K562 (cell line): ENCODE results near the gene MBOAT1. TPM values are rescaled to one million over a fixed set of nuclear protein-coding genes. Genes with fewer than 3 reads are reported as not detected.

Experiments used
- CBX1 ChIP-seq: sonication (generic); IDR thresholded peaks from 2 replicates; pipeline ENCODE4 v1.6.1; 2016; ENCODE audit warnings: antibody characterized with exemption, low read depth, mild to moderate bottlenecking
- CCNT2 ChIP-seq: IDR thresholded peaks from 2 replicates; pipeline ENCODE4 v1.6.1; 2011; ENCODE audit warnings: borderline replicate concordance, low read depth, mild to moderate bottlenecking, moderate library complexity, mixed read lengths, low read length; ENCODE audit not compliant: insufficient read length; ENCODE audit errors: extremely low read depth
- CEBPG ChIP-seq, 3 experiments: fragments of 200-800 bp in 1 of 3; sonication (Bioruptor generic) in 1 of 3; sonication (generic) in 1 of 3; formaldehyde crosslinking in 1 of 3; IDR thresholded peaks in 2 of 3; conservative IDR thresholded peaks in 1 of 3; 2 replicates each; pipeline versions ENCODE4 v1.6.1 to v1.8.0; 2016 to 2022; ENCODE audit warnings: missing compliant biosample characterization in 2 of 3, missing genetic modification characterization in 2 of 3, mild to moderate bottlenecking in 1 of 3, missing genetic modification reagents in 1 of 3
- DMBX1 ChIP-seq: fragments of 250-450 bp; sonication (Bioruptor Pico); IDR thresholded peaks from 2 replicates; pipeline ENCODE4 v1.8.0; 2022; ENCODE audit warnings: inconsistent platforms, mild to moderate bottlenecking, moderate library complexity, borderline replicate concordance
- E2F6 ChIP-seq, 2 experiments: IDR thresholded peaks; 2 replicates each; pipeline ENCODE4 v1.6.1; 2011; ENCODE audit warnings: borderline replicate concordance in 1 of 2, control low read depth in 1 of 2, low read depth in 1 of 2, low read length in 1 of 2, mild to moderate bottlenecking in 1 of 2, mixed read lengths in 1 of 2, moderate library complexity in 1 of 2; ENCODE audit not compliant: insufficient read depth in 1 of 2, insufficient read length in 1 of 2, poor library complexity in 1 of 2, severe bottlenecking in 1 of 2; ENCODE audit errors: extremely low read depth in 1 of 2
- ESRRB ChIP-seq: fragments of 250-450 bp; sonication (Bioruptor Pico); IDR thresholded peaks from 2 replicates; pipeline ENCODE4 v1.5.0; 2020; ENCODE audit warnings: mild to moderate bottlenecking, moderate library complexity, borderline replicate concordance
- FOXP1 ChIP-seq: sonication (generic); formaldehyde crosslinking; IDR thresholded peaks from 2 replicates; pipeline ENCODE4 v1.8.0; 2022; ENCODE audit warnings: mild to moderate bottlenecking, missing genetic modification reagents
- GATA2 ChIP-seq: sonication (generic); formaldehyde crosslinking; IDR thresholded peaks from 2 replicates; pipeline ENCODE4 v1.4.0; 2020; ENCODE audit warnings: mild to moderate bottlenecking, missing genetic modification reagents
- HDAC2 ChIP-seq: fragments of 450-650 bp; IDR thresholded peaks from 2 replicates; pipeline ENCODE4 v1.6.1; 2016; ENCODE audit warnings: mild to moderate bottlenecking
- HMG20A ChIP-seq: fragments of 450-650 bp; formaldehyde crosslinking; conservative IDR thresholded peaks from 2 replicates; pipeline ENCODE4 v1.4.0; 2020; ENCODE audit warnings: mild to moderate bottlenecking, mixed read lengths
- NR1H2 ChIP-seq: sonication (generic); formaldehyde crosslinking; IDR thresholded peaks from 2 replicates; pipeline ENCODE4 v1.4.0; 2020; ENCODE audit warnings: mild to moderate bottlenecking, missing genetic modification reagents
- TCFL5 ChIP-seq: fragments of 250-450 bp; sonication (Bioruptor Pico); conservative IDR thresholded peaks from 2 replicates; pipeline ENCODE4 v1.6.1; 2021; ENCODE audit warnings: mild to moderate bottlenecking, moderate library complexity, matching md5 sums
- TSC22D4 ChIP-seq: fragments of 450-650 bp; IDR thresholded peaks from 2 replicates; pipeline ENCODE4 v1.6.1; 2016; ENCODE audit warnings: missing genetic modification characterization, missing biosample characterization, control low read depth
- ZNF175 ChIP-seq: fragments of 200-800 bp; sonication (Bioruptor generic); IDR thresholded peaks from 2 replicates; pipeline ENCODE4 v1.6.1; 2016; ENCODE audit warnings: low read depth, mild to moderate bottlenecking, missing genetic modification characterization, missing compliant biosample characterization
- ZNF318 ChIP-seq, 2 experiments: fragments of 450-650 bp; IDR thresholded peaks; 2 replicates each; pipeline ENCODE4 v1.6.1; 2016; ENCODE audit warnings: mild to moderate bottlenecking in 2 of 2, borderline replicate concordance in 1 of 2, low read depth in 1 of 2, moderate library complexity in 1 of 2
- polyA plus RNA-seq, 8 experiments: library from polyadenylated mRNA; depleted of rRNA in 4 of 8; stranded (reverse) in 5 of 8; unstranded in 3 of 8; fragments of >200 nt; fragmentation: Nextera tagmentation in 2 of 8; fragmentation: Illumina TruSeq in 1 of 8; extraction: Ambion mirVana in 2 of 8; extraction: Trizol in 1 of 8; gene quantifications; 2 replicates each; pipeline versions ENCODE4 v1.2.1 to v1.2.3, GENCODE V29; 2011 to 2014; ENCODE audit warnings: inconsistent platforms in 1 of 8, missing spikeins in 1 of 8
- total RNA-seq, 7 experiments: library from RNA; depleted of rRNA in 6 of 7; stranded (reverse); fragments of >200 nt in 6 of 7; fragmentation: Illumina TruSeq in 2 of 7; extraction: Trizol in 2 of 7; gene quantifications; 2 replicates each; pipeline versions ENCODE4 v1.2.1 to v1.2.3, GENCODE V29; 2011 to 2021; ENCODE audit warnings: low replicate concordance in 1 of 7
- TF ChIP-seq, protein P1 (sequence below): sonication (generic); formaldehyde crosslinking; IDR thresholded peaks from 2 replicates; pipeline ENCODE4 v1.8.0; 2022; ENCODE audit warnings: missing genetic modification reagents, mild to moderate bottlenecking, moderate library complexity, borderline replicate concordance

The MBOAT1 gene
- total and polyA plus RNA-seq, 9 of the 15 experiments (the other 6 are each of a cell fraction or from before 2014, with no cell fraction given), result 0.13 to 16.5 (median 10.3) TPM

DNA sequence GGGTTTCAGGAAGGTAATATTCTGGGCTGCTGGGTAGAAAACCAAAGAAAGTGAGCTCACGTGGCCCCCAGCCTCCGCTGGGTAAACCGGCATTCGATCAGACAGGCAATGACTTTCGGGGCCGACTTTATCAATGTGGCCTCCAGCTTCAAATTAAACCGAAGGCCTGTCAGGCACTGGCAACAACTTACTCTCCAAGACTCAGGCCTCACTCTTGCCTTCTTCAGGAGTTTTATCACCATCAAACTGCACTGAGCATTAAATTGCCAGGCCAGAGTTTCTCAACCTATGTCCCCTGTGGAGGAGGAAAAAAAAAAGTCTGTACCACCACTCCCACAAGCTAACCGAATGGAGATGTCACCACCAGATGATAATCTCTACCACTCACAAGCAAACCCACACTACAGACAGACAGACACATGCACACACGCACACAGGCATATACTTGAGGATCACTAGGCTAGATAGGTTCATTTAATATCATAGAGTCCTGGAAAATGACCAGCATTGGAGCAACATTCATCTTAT, 1.1 kb upstream of the MBOAT1 start (continued):
- no peak for TF ChIP-seq ZNF318 (IDR thresholded peaks at IDR 0.05; ENCODE audit: borderline replicate concordance in 1 of 2, low read depth in 1 of 2)
- TF ChIP-seq ZNF175 (CRISPR knock-in tag), result peak; percentile 45; the same call in 1 of the 2 replicates
- TF ChIP-seq FOXP1 (CRISPR knock-in tag), result no peak
- no peak for TF ChIP-seq ESRRB
- TF ChIP-seq DMBX1, result peak; percentile 63; the same call in 1 of the 2 replicates
- TF ChIP-seq CEBPG (CRISPR knock-in tag; IDR thresholded peaks at IDR 0.05), result no peak
- no peak for TF ChIP-seq CEBPG (tag; conservative IDR thresholded peaks at IDR 0.05 in 1 of 2, IDR thresholded peaks at IDR 0.05 in 1 of 2)
- 0 out of 2 replicates have a peak, but pooled peaks have one; percentile 21 for TF ChIP-seq HDAC2
- no peak for TF ChIP-seq NR1H2 (CRISPR knock-in tag)
- no peak for TF ChIP-seq TCFL5
- TF ChIP-seq E2F6 (IDR thresholded peaks at IDR 0.05; ENCODE audit: borderline replicate concordance in 1 of 2, extremely low read depth in 1 of 2, insufficient read depth in 1 of 2, insufficient read length in 1 of 2, low read depth in 1 of 2, low read length in 1 of 2, poor library complexity in 1 of 2, severe bottlenecking in 1 of 2), result peak; percentile 36 to 79
- TF ChIP-seq, protein P1, sequence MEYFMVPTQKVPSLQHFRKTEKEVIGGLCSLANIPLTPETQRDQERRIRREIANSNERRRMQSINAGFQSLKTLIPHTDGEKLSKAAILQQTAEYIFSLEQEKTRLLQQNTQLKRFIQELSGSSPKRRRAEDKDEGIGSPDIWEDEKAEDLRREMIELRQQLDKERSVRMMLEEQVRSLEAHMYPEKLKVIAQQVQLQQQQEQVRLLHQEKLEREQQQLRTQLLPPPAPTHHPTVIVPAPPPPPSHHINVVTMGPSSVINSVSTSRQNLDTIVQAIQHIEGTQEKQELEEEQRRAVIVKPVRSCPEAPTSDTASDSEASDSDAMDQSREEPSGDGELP, result no peak
- no peak for TF ChIP-seq CBX1
- no peak for TF ChIP-seq CCNT2
- 0 out of 2 replicates have a peak, but pooled peaks have one; percentile 72 for TF ChIP-seq HMG20A (CRISPR knock-in tag)
- no peak for TF ChIP-seq TSC22D4 (tag)
- peak; percentile 67; the same call in 1 of the 2 replicates for TF ChIP-seq GATA2 (CRISPR knock-in tag)
